HEK293 (cell line): ENCODE data around the gene SLC22A17.
"Not testable (repeated sequence)": the region's sequence is repeated elsewhere in the genome, so short reads cannot be mapped to it uniquely, and the experiment has no call there.

Experiments
- CTCF ChIA-PET: fragments of 350-600 bp; formaldehyde crosslinking; extraction: SDS; loops from one replicate; lab custom pipeline; 2021; ENCODE audit warnings: antibody characterized with exemption; lab: Yijun Ruan, JAX
- POLR2A ChIA-PET: fragments of 300-600 bp; formaldehyde crosslinking; extraction: SDS; loops from one replicate; lab custom pipeline; 2020; ENCODE audit warnings: antibody characterized with exemption, inconsistent platforms; lab: Yijun Ruan, JAX
- H3K27ac ChIP-seq: fragments of 200-500 bp; sonication (Bioruptor generic); 2 replicates; pipeline ENCODE4 v1.5.1; 2014; ENCODE audit warnings: low read depth, low read length, control low read depth, inconsistent platforms; ENCODE audit errors: extremely low read depth
- H3K36me3 ChIP-seq, 2 experiments: fragments of 200-500 bp in 1 of 2; sonication (Bioruptor generic) in 1 of 2; 1 replicate in 1 of 2; 2 replicates in 1 of 2; pipeline ENCODE4 v1.5.1; 2014 to 2017; ENCODE audit warnings: inconsistent platforms in 2 of 2, low read length in 2 of 2; ENCODE audit not compliant: control insufficient read depth in 2 of 2, insufficient read depth in 1 of 2
- H3K4me1 ChIP-seq: fragments of 200-500 bp; sonication (Bioruptor generic); 2 replicates; pipeline ENCODE4 v1.5.1; 2014; ENCODE audit warnings: mild to moderate bottlenecking, low read length, inconsistent platforms; ENCODE audit not compliant: control insufficient read depth, insufficient read depth
- H3K4me3 ChIP-seq: 2 replicates; pipeline ENCODE4 v1.5.1; 2011; ENCODE audit warnings: low read depth, mild to moderate bottlenecking, control low read depth, low read length, moderate library complexity
- H3K9me3 ChIP-seq: fragments of 200-500 bp; sonication (Bioruptor generic); 2 replicates; pipeline ENCODE4 v1.5.1; 2014; ENCODE audit warnings: low read depth, low read length, inconsistent platforms; ENCODE audit not compliant: control insufficient read depth, insufficient read depth
- GLI4 ChIP-seq: fragments of 450-650 bp; formaldehyde crosslinking; IDR thresholded peaks from 2 replicates; pipeline ENCODE4 v1.5.1; 2016; ENCODE audit warnings: missing biosample characterization, missing genetic modification characterization
- KLF9 ChIP-seq: fragments of 450-650 bp; formaldehyde crosslinking; IDR thresholded peaks from 2 replicates; pipeline ENCODE4 v1.5.1; 2016; ENCODE audit warnings: missing biosample characterization, missing genetic modification characterization, low read depth
- YY1 ChIP-seq: fragments of 450-650 bp; formaldehyde crosslinking; IDR thresholded peaks from 2 replicates; pipeline ENCODE4 v1.5.1; 2018; ENCODE audit warnings: missing biosample characterization, missing genetic modification characterization
- ZFP41 ChIP-seq: fragments of 450-650 bp; formaldehyde crosslinking; IDR thresholded peaks from 2 replicates; pipeline ENCODE4 v1.5.1; 2016; ENCODE audit warnings: missing biosample characterization, missing genetic modification characterization, borderline replicate concordance
- ZNF157 ChIP-seq: fragments of 450-650 bp; formaldehyde crosslinking; IDR thresholded peaks from 2 replicates; pipeline ENCODE4 v1.5.1; 2016; ENCODE audit warnings: missing biosample characterization, missing genetic modification characterization
- ZNF214 ChIP-seq: fragments of 450-650 bp; formaldehyde crosslinking; IDR thresholded peaks from 2 replicates; pipeline ENCODE4 v1.5.1; 2017; ENCODE audit warnings: missing biosample characterization, mild to moderate bottlenecking, missing genetic modification characterization, borderline replicate concordance
- ZNF248 ChIP-seq: fragments of 450-650 bp; formaldehyde crosslinking; IDR thresholded peaks from 2 replicates; pipeline ENCODE4 v1.5.1; 2017; ENCODE audit warnings: missing biosample characterization, missing genetic modification characterization
- ZNF302 ChIP-seq: fragments of 450-650 bp; formaldehyde crosslinking; IDR thresholded peaks from 2 replicates; pipeline ENCODE4 v1.5.1; 2016; ENCODE audit warnings: missing biosample characterization, missing genetic modification characterization, low read depth
- ZNF354C ChIP-seq: fragments of 450-650 bp; formaldehyde crosslinking; IDR thresholded peaks from 2 replicates; pipeline ENCODE4 v1.5.1; 2016; ENCODE audit warnings: missing biosample characterization, missing genetic modification characterization, low read depth, borderline replicate concordance
- ZNF629 ChIP-seq: fragments of 450-650 bp; formaldehyde crosslinking; IDR thresholded peaks from 2 replicates; pipeline ENCODE4 v1.5.1; 2017; ENCODE audit warnings: missing biosample characterization, missing genetic modification characterization
- ZNF660 ChIP-seq: fragments of 450-650 bp; IDR thresholded peaks from 2 replicates; pipeline ENCODE4 v1.5.1; 2018; ENCODE audit warnings: missing biosample characterization, mild to moderate bottlenecking, missing genetic modification characterization
- ZNF677 ChIP-seq: fragments of 450-650 bp; IDR thresholded peaks from 2 replicates; pipeline ENCODE4 v1.5.0; 2018; ENCODE audit warnings: missing biosample characterization, mild to moderate bottlenecking, missing genetic modification characterization, moderate library complexity
- TF ChIP-seq, protein P1 (sequence below): fragments of 450-650 bp; formaldehyde crosslinking; IDR thresholded peaks from 2 replicates; pipeline ENCODE4 v1.5.1; 2017; ENCODE audit warnings: missing biosample characterization, missing genetic modification characterization
- TF ChIP-seq, protein P2 (sequence below): fragments of 450-650 bp; formaldehyde crosslinking; IDR thresholded peaks from 2 replicates; pipeline ENCODE4 v1.5.1; 2016; ENCODE audit warnings: missing biosample characterization, missing genetic modification characterization, low read depth
- TF ChIP-seq, protein P3 (sequence below): fragments of 450-650 bp; formaldehyde crosslinking; IDR thresholded peaks from 2 replicates; pipeline ENCODE4 v1.5.1; 2017; ENCODE audit warnings: missing biosample characterization, missing genetic modification characterization
- TF ChIP-seq, protein P4 (sequence below): fragments of 450-650 bp; formaldehyde crosslinking; IDR thresholded peaks from 2 replicates; pipeline ENCODE4 v1.5.0; 2017; ENCODE audit warnings: missing biosample characterization, missing genetic modification characterization, borderline replicate concordance
- TF ChIP-seq, protein P5 (sequence below): fragments of 450-650 bp; formaldehyde crosslinking; conservative IDR thresholded peaks from 2 replicates; pipeline ENCODE4 v1.5.1; 2016; ENCODE audit warnings: low read depth, missing biosample characterization, missing genetic modification characterization

SLC22A17 gene

DNA sequence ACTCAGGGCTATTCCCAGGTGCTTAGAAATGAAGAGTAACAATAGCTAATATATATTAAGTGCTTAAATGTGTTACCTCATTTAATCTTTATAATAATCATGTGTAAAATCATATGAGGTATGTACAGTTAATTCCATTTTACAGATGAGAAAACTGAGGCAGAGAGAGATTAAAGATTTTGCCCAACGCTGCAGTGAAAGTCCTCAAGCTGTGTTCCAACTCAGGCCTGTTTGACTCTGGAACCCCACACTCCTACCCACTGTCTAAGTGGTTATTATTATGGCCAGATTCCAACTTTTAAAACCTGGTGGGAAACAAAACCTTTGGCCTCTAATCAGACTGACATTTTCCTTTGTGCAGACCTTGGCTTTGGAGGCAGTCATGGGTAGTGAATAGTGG lies 34.3 kb upstream of the SLC22A17 start:
- ChIA-PET POLR2A (no interaction called here), CTCF (interaction anchor here (1.5 kb wide), 1 partner anchor 60 kb away, joined by 3 read pairs; no protein-coding TSS in a partner anchor)
- Histone ChIP-seq H3K4me1 (no peaks in the 10 kb centered on the region), H3K9me3 (no peaks in the 10 kb centered on the region), H3K4me3 (no peak overlapping the region), H3K36me3 (no peaks in the 10 kb centered on the region), H3K27ac (no peak overlapping the region)
- TF ChIP-seq ZNF660 (tag by site-specific recombination) (no peak), ZNF214 (tag by site-specific recombination) (no peak), ZNF157 (tag by site-specific recombination) (no peak), GLI4 (tag by site-specific recombination) (no peak), ZNF354C (tag by site-specific recombination) (no peak), ZNF302 (no peak), KLF9 (tag by site-specific recombination) (no peak), ZNF248 (no peak), YY1 (tag by site-specific recombination) (no peak), ZNF677 (tag by site-specific recombination) (no peak), ZNF629 (tag by site-specific recombination) (no peak), ZFP41 (tag by site-specific recombination) (no peak)
- TF ChIP-seq, protein P1, sequence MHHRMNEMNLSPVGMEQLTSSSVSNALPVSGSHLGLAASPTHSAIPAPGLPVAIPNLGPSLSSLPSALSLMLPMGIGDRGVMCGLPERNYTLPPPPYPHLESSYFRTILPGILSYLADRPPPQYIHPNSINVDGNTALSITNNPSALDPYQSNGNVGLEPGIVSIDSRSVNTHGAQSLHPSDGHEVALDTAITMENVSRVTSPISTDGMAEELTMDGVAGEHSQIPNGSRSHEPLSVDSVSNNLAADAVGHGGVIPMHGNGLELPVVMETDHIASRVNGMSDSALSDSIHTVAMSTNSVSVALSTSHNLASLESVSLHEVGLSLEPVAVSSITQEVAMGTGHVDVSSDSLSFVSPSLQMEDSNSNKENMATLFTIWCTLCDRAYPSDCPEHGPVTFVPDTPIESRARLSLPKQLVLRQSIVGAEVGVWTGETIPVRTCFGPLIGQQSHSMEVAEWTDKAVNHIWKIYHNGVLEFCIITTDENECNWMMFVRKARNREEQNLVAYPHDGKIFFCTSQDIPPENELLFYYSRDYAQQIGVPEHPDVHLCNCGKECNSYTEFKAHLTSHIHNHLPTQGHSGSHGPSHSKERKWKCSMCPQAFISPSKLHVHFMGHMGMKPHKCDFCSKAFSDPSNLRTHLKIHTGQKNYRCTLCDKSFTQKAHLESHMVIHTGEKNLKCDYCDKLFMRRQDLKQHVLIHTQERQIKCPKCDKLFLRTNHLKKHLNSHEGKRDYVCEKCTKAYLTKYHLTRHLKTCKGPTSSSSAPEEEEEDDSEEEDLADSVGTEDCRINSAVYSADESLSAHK = no peak
- TF ChIP-seq, protein P2, sequence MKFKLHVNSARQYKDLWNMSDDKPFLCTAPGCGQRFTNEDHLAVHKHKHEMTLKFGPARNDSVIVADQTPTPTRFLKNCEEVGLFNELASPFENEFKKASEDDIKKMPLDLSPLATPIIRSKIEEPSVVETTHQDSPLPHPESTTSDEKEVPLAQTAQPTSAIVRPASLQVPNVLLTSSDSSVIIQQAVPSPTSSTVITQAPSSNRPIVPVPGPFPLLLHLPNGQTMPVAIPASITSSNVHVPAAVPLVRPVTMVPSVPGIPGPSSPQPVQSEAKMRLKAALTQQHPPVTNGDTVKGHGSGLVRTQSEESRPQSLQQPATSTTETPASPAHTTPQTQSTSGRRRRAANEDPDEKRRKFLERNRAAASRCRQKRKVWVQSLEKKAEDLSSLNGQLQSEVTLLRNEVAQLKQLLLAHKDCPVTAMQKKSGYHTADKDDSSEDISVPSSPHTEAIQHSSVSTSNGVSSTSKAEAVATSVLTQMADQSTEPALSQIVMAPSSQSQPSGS = no peak
- TF ChIP-seq, protein P3, sequence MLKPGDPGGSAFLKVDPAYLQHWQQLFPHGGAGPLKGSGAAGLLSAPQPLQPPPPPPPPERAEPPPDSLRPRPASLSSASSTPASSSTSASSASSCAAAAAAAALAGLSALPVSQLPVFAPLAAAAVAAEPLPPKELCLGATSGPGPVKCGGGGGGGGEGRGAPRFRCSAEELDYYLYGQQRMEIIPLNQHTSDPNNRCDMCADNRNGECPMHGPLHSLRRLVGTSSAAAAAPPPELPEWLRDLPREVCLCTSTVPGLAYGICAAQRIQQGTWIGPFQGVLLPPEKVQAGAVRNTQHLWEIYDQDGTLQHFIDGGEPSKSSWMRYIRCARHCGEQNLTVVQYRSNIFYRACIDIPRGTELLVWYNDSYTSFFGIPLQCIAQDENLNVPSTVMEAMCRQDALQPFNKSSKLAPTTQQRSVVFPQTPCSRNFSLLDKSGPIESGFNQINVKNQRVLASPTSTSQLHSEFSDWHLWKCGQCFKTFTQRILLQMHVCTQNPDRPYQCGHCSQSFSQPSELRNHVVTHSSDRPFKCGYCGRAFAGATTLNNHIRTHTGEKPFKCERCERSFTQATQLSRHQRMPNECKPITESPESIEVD (tag by site-specific recombination) = no peak
- TF ChIP-seq, protein P4, sequence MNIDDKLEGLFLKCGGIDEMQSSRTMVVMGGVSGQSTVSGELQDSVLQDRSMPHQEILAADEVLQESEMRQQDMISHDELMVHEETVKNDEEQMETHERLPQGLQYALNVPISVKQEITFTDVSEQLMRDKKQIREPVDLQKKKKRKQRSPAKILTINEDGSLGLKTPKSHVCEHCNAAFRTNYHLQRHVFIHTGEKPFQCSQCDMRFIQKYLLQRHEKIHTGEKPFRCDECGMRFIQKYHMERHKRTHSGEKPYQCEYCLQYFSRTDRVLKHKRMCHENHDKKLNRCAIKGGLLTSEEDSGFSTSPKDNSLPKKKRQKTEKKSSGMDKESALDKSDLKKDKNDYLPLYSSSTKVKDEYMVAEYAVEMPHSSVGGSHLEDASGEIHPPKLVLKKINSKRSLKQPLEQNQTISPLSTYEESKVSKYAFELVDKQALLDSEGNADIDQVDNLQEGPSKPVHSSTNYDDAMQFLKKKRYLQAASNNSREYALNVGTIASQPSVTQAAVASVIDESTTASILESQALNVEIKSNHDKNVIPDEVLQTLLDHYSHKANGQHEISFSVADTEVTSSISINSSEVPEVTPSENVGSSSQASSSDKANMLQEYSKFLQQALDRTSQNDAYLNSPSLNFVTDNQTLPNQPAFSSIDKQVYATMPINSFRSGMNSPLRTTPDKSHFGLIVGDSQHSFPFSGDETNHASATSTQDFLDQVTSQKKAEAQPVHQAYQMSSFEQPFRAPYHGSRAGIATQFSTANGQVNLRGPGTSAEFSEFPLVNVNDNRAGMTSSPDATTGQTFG (tag by site-specific recombination) = no peak
- TF ChIP-seq, protein P5, sequence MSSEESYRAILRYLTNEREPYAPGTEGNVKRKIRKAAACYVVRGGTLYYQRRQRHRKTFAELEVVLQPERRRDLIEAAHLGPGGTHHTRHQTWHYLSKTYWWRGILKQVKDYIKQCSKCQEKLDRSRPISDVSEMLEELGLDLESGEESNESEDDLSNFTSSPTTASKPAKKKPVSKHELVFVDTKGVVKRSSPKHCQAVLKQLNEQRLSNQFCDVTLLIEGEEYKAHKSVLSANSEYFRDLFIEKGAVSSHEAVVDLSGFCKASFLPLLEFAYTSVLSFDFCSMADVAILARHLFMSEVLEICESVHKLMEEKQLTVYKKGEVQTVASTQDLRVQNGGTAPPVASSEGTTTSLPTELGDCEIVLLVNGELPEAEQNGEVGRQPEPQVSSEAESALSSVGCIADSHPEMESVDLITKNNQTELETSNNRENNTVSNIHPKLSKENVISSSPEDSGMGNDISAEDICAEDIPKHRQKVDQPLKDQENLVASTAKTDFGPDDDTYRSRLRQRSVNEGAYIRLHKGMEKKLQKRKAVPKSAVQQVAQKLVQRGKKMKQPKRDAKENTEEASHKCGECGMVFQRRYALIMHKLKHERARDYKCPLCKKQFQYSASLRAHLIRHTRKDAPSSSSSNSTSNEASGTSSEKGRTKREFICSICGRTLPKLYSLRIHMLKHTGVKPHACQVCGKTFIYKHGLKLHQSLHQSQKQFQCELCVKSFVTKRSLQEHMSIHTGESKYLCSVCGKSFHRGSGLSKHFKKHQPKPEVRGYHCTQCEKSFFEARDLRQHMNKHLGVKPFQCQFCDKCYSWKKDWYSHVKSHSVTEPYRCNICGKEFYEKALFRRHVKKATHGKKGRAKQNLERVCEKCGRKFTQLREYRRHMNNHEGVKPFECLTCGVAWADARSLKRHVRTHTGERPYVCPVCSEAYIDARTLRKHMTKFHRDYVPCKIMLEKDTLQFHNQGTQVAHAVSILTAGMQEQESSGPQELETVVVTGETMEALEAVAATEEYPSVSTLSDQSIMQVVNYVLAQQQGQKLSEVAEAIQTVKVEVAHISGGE (tag by site-specific recombination) = no peak

DNA sequence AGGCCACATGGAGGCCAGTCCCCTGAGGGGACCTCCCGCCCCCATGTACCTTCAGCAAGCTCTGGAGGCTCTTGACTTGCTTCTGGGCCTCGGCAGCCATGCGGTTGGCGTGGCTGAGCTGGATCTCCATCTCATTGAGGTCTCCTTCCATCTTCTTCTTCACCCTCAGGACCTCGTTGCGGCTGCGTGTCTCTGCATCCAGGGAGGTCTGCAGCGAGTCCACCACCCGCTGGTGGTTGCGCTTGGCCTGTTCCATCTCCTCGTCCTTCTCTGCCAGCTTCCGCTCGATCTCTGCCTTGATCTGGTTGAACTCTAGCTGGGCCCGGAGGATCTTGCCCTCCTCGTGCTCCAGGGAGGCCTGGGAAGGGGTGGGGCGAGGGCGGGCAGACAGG lies 33.6 kb upstream of the SLC22A17 start:
- CTCF ChIA-PET = interaction anchor here (1.3 to 1.5 kb wide), 2 partner anchors 26 to 59 kb away, joined by 3 to 4 read pairs; no protein-coding TSS in a partner anchor
- H3K4me1 ChIP-seq, H3K4me3 ChIP-seq, H3K27ac ChIP-seq, H3K36me3 ChIP-seq, H3K9me3 ChIP-seq, POLR2A ChIA-PET: not testable (repeated sequence)
